Fibroblast of pulmonary artery (primary cell): ENCODE measurements around the gene GINS2.

Experiments
- DNase-seq: peaks from one replicate; pipeline ENCODE4 v3.0.0-alpha.2; 2010; ENCODE audit warnings: low read depth
- H3K4me3 ChIP-seq: replicated peaks from 2 replicates; pipeline ENCODE4 v1.5.1; 2011; ENCODE audit warnings: low read depth, mild to moderate bottlenecking, control low read depth, low read length, moderate library complexity
- CTCF ChIP-seq: IDR thresholded peaks from 2 replicates; pipeline ENCODE4 v1.5.1; 2011; ENCODE audit warnings: mild to moderate bottlenecking, control low read depth, low read length, inconsistent platforms; ENCODE audit errors: missing control alignments

GINS2 gene

GRCh38 chr16:85704011-85704410, 15.3 kb upstream of the GINS2 start:
- no peak for DNase-seq
- no peak overlapping the region for H3K4me3 ChIP-seq
- no peak for TF ChIP-seq CTCF

- no peak overlapping the region for H3K4me3 ChIP-seq
- no peak for TF ChIP-seq CTCF
Measured at GRCh38 chr16:85699628-85700027, 10.9 kb upstream of the GINS2 start.

GRCh38 chr16:85698935-85699558, 10.3 kb upstream of the GINS2 start:
- no peak overlapping the region for H3K4me3 ChIP-seq
- no peak for DNase-seq
- TF ChIP-seq CTCF: no peak

More at GRCh38 chr16:85699628-85700027, 10.9 kb upstream of the GINS2 start:
- DNase-seq: peak; percentile 37

- H3K4me3 ChIP-seq: no peak overlapping the region
- no peak for TF ChIP-seq CTCF
- DNase-seq: no peak
Measured at GRCh38 chr16:85698459-85698891, 9.7 kb upstream of the GINS2 start.

GRCh38 chr16:85697431-85697830, 8.7 kb upstream of the GINS2 start:
- no peak for TF ChIP-seq CTCF

GRCh38 chr16:85696781-85697180, 8.0 kb upstream of the GINS2 start:
- no peak for TF ChIP-seq CTCF
- H3K4me3 ChIP-seq: no peak overlapping the region
- no peak for DNase-seq

More at GRCh38 chr16:85697431-85697830, 8.7 kb upstream of the GINS2 start:
- DNase-seq: no peak
- H3K4me3 ChIP-seq: no peak overlapping the region
